ENCODE data around the gene RASA2.
A peak's percentile ranks its signal among the peaks of the same experiment; 100 is the strongest.
"Not testable (repeated sequence)": the region's sequence is repeated elsewhere in the genome, so short reads cannot be mapped to it uniquely, and the experiment has no call there.

Gene RASA2

GRCh38 chr3:141456301-141456625 lies 30.6 kb upstream of the RASA2 start:
- DNase-seq (ENCODE audit: low read depth in 2 of 2), result no peak

DNA sequence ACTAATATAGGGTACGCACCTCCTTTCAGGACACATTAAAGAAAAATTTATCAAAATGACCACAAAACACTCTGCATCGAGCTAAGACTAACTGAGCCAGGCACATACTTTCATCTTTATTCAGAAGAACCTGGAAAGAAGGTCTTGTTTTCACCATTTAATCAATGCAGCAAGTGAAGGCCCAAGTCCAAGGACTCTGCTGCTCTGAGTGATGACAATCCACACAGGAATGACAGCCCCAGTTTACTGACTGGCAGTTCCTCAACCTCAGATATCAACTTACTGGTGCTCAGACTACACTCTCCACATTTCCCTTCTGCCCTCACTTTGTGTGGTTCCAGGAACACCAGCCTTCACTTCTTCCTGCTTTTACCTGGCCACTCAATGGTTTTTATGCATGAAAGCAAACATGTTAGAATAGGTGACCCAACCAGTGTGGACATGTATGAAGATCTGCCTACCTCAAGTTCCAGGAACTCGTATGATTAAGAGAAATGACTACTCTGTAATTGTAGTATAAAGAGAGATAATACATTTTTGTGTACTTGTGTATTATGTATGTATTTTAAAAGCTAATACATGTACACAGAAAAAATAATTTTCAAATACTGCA lies 29.1 kb upstream of the RASA2 start:
- DNase-seq (ENCODE audit: low read depth in 2 of 2), result no peak

GRCh38 chr3:141459008-141459407 lies 27.8 kb upstream of the RASA2 start:
- no peak for DNase-seq (ENCODE audit: low read depth in 2 of 2)

- peak; percentile 82 to 90 for DNase-seq (ENCODE audit: low read depth in 2 of 2)
Observed at GRCh38 chr3:141460097-141460704, 26.6 kb upstream of the RASA2 start.

- no peak for DNase-seq (ENCODE audit: low read depth in 2 of 2)
Observed at GRCh38 chr3:141462176-141462859, 24.5 kb upstream of the RASA2 start.

GRCh38 chr3:141465221-141465620 lies 21.6 kb upstream of the RASA2 start:
- no peak for DNase-seq (ENCODE audit: low read depth in 2 of 2)

DNA sequence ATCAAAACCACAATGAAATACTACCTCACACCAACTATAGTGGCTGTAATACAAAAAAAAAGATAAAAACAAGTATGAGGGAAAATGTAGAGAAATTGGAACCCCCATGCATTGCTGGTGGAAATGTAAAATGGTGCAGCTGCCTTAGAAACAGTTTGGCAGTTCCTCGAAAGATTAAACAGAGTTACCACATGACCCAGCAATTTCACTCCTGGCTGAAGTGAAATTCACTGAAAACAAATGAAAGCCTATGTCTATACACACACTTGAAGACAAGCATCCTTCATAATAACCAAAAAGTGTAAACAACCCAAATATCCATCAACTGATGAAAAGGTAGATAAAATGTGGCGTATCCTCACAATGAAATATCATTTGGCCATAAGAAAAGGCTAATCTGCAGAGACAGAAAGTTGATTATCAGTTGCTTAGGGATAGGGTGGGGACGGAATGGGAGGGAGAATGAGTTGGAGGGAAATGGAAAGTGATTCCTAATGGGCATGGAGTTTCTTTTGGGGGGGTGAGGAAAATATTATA lies 20.1 kb upstream of the RASA2 start:
- no peak for DNase-seq (ENCODE audit: low read depth in 2 of 2)

DNA sequence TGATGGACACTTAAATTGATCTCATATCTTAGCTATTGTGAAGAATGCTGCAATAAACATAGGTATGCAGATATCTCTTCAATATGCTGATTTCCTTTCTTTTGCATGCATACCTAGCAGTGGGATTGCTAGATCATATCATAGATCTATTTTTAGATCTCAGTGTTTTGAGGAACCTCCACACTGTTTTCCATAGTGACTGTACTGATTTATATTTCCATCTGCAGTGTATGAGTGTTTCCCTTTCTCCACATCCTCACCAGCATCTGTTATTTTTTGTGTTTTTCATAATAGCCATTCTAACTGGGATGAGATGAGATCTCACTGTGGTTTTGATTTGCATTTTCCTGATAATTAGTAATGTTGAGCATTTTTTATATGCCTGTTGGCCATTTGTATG lies 17.1 kb upstream of the RASA2 start:
- no peak for DNase-seq (ENCODE audit: low read depth in 2 of 2)

- DNase-seq (ENCODE audit: low read depth in 2 of 2), result no peak
Observed at GRCh38 chr3:141471160-141471559, 15.7 kb upstream of the RASA2 start.

DNA sequence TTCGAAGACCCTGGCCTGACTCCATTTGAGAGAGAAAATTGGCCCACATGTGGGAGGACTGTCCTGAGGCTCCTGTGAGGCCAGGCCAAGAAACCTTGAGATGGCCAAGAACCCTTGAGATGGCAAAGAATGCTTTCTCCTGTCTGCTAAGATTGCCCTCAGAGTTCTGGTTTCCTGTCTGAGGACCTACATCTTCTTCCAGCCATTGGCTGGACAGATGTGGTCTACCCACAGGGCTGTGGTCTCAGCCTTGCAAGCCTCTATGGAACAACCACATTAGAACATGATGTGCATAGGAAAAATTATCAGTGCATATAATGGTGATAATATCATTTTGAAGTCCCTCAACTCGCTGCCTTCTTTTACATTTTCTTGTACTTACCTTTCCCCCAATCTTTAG lies 10.8 kb upstream of the RASA2 start:
- DNase-seq (ENCODE audit: low read depth in 2 of 2), result no peak

DNA sequence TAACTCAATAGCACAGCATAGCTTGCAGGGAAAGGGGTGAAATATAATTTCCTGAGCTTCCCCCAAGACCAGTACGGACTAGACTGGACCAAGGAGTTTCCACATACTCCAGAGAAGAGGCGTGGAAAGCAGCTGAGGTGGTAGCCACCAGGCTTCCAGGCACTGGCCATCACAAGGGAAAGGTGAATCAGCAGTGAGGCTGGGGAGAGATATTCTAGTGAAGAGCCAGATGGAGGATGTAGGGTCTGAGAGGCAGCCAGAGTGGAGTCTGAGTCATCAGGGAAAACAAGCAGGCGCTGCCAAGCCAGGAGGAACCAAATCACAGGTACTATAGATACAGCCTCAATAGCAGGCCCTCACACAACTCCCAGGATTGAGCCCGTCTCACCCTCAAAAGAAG lies 9.6 kb upstream of the RASA2 start:
- DNase-seq (ENCODE audit: low read depth in 2 of 2), result no peak

GRCh38 chr3:141478139-141478538 lies 8.7 kb upstream of the RASA2 start:
- no peak for DNase-seq (ENCODE audit: low read depth in 2 of 2)

DNA sequence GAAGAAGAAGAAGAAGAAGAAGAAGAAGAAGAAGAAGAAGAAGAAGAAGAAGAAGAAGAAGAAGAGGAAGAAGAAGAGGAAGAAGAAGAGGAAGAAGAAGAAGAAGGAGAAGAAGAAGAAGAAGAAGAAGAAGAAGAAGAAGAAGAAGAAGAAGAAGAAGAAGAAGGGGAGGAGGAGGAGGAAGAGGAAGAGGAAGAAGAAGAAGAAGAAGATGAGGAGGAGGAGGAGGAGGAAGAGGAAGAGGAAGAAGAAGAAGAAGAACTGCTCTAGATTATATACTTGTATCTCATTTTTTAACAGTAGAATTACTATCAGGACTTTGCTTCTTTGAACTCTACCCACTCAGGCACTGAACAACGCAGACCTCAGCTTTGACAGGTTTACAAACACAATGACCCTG lies 8.0 kb upstream of the RASA2 start:
- DNase-seq (ENCODE audit: low read depth in 2 of 2), result not testable (repeated sequence)

DNA sequence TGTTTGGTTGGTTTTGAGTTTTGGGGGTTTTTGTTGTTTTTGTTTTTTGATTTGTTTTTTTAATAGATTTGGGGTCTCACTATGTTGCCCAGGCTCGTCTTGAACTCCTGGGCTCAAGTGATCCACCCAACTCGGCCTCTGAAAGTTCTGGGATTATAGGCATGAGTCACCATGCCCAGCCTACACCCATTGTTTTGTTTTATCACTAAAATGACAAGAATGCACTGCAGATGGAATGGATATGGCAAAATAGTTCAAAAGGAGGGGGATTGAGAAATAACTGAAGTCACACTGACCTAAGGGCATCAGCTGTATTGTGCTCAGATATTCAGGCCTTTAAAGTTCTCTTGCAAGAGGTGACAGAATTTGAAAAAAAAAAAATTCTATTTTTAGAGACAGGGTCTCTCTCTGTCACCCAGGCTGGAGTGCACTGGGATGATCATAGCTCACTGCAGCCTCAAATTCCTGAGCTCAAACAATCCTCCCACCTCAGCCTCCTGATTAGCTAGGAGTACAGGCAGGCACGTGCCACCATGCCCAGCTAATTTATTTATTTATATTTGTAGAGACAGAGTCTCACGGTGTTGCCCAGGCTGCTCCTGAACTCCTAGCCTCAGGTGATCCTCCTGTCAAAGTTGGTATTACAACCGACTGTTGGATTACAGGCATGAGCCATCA lies 4.4 kb upstream of the RASA2 start:
- DNase-seq (ENCODE audit: low read depth in 2 of 2), result no peak

DNA sequence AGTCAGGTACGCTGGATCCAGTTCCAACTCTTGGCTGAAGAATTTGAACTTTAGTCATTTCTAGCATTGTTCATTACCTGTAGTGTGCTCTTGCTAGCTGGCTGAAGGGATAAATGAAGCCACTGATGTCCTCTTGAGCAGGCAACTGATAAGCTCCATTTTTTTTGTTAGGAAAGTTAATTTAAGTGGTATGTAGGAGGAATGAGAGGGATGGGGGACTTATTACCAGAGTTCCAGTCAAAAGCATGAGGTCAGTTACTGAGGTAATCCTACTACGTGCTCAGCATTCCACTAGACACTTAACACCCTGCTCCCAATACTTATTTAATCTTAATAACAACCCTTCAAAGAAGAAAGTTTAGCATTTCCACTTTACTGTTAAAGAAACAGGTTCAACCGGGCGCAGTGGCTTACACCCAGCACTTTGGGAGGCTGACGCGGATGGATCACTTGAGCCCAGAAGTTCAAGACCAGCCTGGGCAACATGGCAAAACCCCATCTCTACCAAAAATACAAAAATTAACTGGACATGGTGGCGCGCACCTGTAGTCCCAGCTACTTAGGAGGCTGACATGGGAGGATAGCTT lies 2.0 kb upstream of the RASA2 start:
- no peak for DNase-seq (ENCODE audit: low read depth in 2 of 2)

DNA sequence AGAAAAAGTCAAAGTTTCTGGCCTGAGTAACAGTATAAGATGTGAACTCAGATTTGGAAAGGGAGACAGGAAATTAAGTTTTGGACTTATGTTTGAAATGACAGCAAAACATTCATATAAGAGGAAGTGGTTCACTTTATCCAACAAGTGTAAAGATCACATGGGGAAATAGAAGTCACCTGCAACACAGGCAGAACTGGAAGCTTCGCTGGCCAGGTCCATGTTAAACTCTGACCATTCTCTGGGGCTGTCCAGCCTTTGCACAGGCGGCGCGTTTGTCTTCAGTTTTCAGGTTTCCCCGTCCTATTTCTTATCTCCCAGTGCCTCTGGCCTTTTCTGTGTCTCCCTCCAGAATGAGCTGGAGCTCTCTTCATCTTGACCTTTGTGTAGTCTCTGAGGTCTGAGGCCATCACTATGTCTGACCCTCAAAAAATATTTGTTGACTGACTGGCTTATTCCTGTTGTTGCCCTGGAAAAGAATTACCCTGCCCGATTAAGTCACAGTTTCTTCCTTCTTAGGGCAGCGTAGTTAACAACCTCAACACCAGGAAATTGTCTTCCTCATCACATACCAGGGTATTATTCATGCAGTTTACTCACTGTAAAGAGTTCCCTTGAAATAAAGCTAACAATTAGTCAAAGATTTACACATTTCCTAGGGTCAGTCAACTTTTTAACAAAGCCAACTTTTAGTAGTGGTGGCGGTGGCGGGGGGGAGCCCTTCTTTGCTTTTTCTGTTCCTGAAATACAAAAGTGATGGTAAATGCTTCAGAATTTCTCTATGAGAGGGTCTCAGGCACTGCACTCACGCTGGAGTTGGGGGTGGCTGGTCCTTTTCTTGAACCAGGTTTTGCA lies 959 bp upstream of the RASA2 start:
- no peak for DNase-seq (ENCODE audit: low read depth in 2 of 2)

- DNase-seq (ENCODE audit: low read depth in 2 of 2), result no peak
Observed at GRCh38 chr3:141486496-141486745, 406 bp upstream of the RASA2 start.

DNA sequence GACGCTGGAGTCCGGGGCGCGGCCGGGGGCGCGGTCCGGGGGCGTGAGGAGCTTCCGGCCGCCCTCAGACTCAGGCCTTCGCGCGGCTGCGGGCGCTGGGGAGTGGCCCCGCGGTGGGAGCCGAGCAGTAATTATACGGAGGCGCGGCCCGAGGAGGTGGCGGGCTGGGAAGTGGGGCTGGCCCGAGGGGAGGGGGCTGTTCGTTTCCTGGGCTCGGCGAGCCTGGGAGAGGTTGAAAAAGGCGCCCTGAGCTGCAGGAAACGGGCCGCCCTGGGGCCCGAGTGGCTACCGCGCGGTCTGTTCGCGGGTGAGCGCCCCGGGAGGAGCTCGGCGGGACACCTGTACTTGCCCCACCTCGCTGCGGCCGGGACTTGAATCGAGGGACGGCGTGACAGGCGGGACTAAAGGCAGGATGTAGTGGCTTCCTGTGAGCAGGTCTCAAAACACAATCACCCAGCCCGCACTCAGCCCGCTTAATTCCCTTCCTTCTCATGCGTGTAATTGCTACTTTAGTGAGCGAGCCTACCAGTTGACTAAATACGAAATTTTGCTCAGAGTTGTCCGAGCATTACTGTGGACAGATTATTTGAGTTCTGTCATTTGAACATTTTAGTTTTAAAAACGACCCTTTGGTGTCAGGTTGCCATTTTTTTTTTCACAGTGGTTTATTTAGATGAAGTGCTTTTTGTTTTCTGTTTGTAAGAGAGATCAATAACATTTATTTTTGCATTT lies 860 bp downstream of the RASA2 start:
- DNase-seq (ENCODE audit: low read depth in 2 of 2), result peak; percentile 82 to 84

DNA sequence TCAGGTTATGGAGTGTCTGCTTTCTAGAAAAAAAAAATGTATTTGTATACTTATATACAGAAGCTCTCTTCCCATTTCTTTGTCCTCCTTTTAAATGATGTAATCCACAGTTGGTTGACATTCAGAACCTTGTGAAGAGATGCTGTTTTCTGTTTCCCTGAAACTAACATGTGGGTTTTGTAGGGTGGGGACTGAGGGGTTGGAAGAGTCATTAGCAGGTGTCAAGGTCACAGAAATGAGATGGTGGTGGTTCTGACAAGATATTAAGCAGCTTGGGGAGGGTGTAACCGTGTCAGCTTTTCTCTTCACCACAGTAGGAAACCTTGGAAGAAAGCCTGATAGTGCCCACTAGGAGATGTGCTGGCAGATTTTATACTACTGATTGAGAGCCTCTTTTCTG lies 2.4 kb downstream of the RASA2 start:
- no peak for DNase-seq (ENCODE audit: low read depth in 2 of 2)

- no peak for DNase-seq (ENCODE audit: low read depth in 2 of 2)
Observed at GRCh38 chr3:141491081-141491480, 4.3 kb downstream of the RASA2 start.

GRCh38 chr3:141491929-141492328 lies 5.1 kb downstream of the RASA2 start:
- DNase-seq (ENCODE audit: low read depth in 2 of 2), result no peak

Measured in stimulated activated CD4-positive, alpha-beta T cell treated with anti-CD3 and anti-CD28 coated beads, Interleukin-15, amount 100 ng/mL, for 48 hours (primary cell).